Ishikawa (cell line): Measurements from ENCODE around the gene ZNF248.

Experiments
- CEBPB ChIP-seq: IDR thresholded peaks from 2 replicates; pipeline ENCODE4 v1.6.1; 2012
- CREB1 ChIP-seq: IDR thresholded peaks from 2 replicates; pipeline ENCODE4 v1.6.1; 2012; ENCODE audit warnings: low read depth
- EGR1 ChIP-seq: IDR thresholded peaks from 2 replicates; pipeline ENCODE4 v1.6.1; 2012
- EP300 ChIP-seq: IDR thresholded peaks from 2 replicates; pipeline ENCODE4 v1.6.1; 2012; ENCODE audit warnings: borderline replicate concordance
- FOXM1 ChIP-seq: IDR thresholded peaks from 2 replicates; pipeline ENCODE4 v1.6.1; 2012; ENCODE audit warnings: low read depth, borderline replicate concordance
- NFIC ChIP-seq: IDR thresholded peaks from 2 replicates; pipeline ENCODE4 v1.6.1; 2012
- RAD21 ChIP-seq: IDR thresholded peaks from 2 replicates; pipeline ENCODE4 v1.6.1; 2012; ENCODE audit warnings: low read depth
- REST ChIP-seq: IDR thresholded peaks from 2 replicates; pipeline ENCODE4 v1.6.1; 2012; ENCODE audit warnings: low read depth, mild to moderate bottlenecking
- TAF1 ChIP-seq: IDR thresholded peaks from 2 replicates; pipeline ENCODE4 v1.6.1; 2012; ENCODE audit warnings: low read depth, mild to moderate bottlenecking
- TCF12 ChIP-seq: IDR thresholded peaks from 2 replicates; pipeline ENCODE4 v1.6.1; 2012; ENCODE audit warnings: low read depth
- TEAD4 ChIP-seq: IDR thresholded peaks from 2 replicates; pipeline ENCODE4 v1.6.1; 2012
- USF1 ChIP-seq: IDR thresholded peaks from 2 replicates; pipeline ENCODE4 v1.6.1; 2012
- YY1 ChIP-seq: IDR thresholded peaks from 2 replicates; pipeline ENCODE4 v1.6.1; 2012; ENCODE audit warnings: low read depth
- ZBTB7A ChIP-seq: IDR thresholded peaks from 2 replicates; pipeline ENCODE4 v1.6.1; 2012; ENCODE audit warnings: low read depth
- TF ChIP-seq, protein P1 (sequence below): IDR thresholded peaks from 2 replicates; pipeline ENCODE4 v1.6.1; 2012

ZNF248 gene

DNA sequence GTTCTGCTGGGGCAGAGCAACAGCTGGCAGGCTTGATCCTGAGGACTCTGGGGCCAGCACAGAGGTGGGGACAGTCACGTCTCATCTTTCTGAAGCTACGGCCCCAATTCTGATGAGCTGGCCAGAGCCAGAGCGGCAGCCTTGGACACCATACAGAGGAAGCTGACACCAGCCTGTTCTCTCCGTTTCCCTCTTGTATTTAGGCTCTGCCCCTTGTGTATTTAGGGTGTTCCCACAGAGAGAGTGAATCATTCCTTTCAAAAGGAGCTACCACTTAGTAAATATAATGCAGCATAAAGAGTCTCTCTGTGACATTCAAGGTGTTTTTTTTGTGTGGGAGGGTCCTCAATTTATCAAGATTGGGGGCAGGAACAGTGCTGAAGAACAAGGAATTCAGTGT lies 109.2 kb downstream of the ZNF248 start:
- TF ChIP-seq USF1 (no peak), NFIC (no peak), TEAD4 (no peak), EP300 (no peak), CEBPB (no peak), ZBTB7A (no peak), EGR1 (no peak)

GRCh38 chr10:37747081-37747480 lies 110.3 kb downstream of the ZNF248 start:
- TF ChIP-seq RAD21 (no peak), TCF12 (no peak), NFIC (no peak), CREB1 (no peak), YY1 (no peak)
- TF ChIP-seq, protein P1, sequence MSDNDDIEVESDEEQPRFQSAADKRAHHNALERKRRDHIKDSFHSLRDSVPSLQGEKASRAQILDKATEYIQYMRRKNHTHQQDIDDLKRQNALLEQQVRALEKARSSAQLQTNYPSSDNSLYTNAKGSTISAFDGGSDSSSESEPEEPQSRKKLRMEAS = no peak

DNA sequence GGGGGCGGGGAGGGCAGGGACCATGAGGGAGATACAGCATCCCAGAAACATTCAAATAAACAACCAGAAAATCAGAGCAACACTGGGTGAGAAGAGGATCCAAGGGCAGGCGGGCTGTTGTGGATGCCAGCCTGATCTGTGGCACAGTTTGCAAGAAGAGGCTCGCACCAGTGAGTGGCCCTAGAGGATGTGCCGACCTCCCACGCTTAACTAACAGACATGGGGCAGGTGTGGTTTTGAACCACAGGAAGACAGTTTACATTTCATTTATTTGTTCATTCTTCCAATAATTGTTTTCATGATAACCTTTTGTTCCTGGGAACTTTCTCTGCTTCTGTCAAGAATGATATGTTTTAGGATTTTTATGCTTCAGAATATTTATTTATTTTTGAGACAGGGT lies 115.6 kb downstream of the ZNF248 start:
- TF ChIP-seq TEAD4 (no peak), CEBPB (no peak), FOXM1 (no peak), TCF12 (no peak), EP300 (no peak), EGR1 (no peak), CREB1 (no peak), YY1 (no peak), REST (no peak), TAF1 (no peak), NFIC (no peak), ZBTB7A (no peak), USF1 (no peak), RAD21 (no peak)
- TF ChIP-seq, protein P1 = no peak

DNA sequence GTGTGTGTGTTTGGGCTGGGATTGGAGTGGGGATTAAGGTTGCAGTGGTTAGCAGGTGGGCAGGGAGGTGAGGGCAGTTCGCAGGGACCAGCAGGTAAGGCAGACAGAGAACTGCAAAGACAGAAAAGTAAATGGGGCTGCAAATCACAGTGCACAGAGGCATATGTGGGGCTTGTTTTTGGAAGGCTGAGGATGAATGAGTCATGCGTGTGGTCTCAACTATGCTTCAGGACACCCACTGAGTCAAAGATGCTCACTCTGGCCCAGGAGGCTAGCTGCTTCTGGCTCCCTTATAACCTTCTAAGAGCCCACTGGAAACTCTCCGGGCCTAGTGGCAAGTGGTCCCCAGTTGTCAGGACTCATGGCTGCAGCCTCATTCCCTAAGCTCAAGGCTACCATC lies 118.2 kb downstream of the ZNF248 start:
- TF ChIP-seq EGR1 (no peak), EP300 (no peak), TEAD4 (no peak), CREB1 (no peak), NFIC (no peak), USF1 (no peak), TCF12 (no peak)

DNA sequence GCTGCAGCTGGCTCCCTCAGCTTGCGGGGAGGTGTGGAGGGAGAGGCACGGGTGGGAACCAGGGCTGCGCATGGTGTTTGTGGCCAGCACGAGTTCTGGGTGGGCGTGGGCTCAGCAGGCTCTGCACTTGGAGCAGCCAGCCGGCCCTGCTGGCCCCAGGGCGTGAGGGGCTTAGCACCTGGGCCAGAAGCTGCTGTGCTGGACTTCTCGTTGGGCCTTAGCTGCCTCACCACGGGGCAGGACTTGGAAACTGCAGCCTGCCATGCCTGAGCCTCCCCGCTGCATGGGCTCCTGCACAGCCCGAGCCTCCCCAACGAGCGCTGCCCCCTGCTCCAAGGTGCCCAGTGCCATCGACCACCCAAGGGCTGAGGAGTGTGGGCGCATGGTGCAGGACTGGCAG lies 120.1 kb downstream of the ZNF248 start:
- TF ChIP-seq, protein P1 = no peak
- TF ChIP-seq ZBTB7A (no peak), TCF12 (no peak), CEBPB (no peak), EGR1 (no peak), FOXM1 (no peak)

DNA sequence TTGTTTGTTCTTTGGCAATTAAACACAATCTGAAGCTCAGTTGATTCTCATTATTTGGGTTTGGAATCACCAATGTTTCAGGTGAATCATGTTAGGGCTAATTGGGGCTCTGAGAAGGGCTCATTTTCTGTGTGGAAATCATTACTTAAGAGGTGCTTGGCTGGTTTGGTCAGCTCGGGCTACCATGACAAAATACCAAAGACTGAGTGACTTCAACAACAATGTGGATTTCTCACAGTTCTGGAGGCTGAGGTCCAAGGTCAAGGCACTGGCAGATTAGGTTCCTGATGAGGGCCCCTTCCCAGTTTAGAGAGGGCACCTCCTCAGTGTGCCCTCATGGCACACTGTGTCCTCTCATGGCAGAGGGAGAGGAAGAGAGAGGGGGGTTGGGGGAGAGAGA lies 121.3 kb downstream of the ZNF248 start:
- TF ChIP-seq USF1 (no peak), TEAD4 (no peak), REST (no peak), ZBTB7A (no peak), NFIC (no peak), EGR1 (no peak), TAF1 (no peak), TCF12 (no peak), CREB1 (no peak), FOXM1 (no peak), CEBPB (no peak), RAD21 (no peak), YY1 (no peak), EP300 (no peak)
- TF ChIP-seq, protein P1 = no peak
